ENCODE data around the gene CACFD1. TPM values are rescaled to one million over a fixed set of nuclear protein-coding genes. Genes with fewer than 3 reads are reported as not detected.

Gene CACFD1
- total RNA-seq, 1 experiment from 2014 or later = 22.5 TPM

GRCh38 chr9:133477461-133477860, 17.7 kb downstream of the CACFD1 start:
- H3K36me3 Mint-ChIP-seq = peaks cover 3% of the 10 kb centered on the region; the same call in 1 of the 2 replicates
- TF ChIP-seq TP53 (CRISPR knock-in tag; IDR thresholded peaks at IDR 0.05) = no peak
- no peak for TF ChIP-seq IRF2 (CRISPR knock-in tag; IDR thresholded peaks at IDR 0.05; ENCODE audit: borderline replicate concordance, low read depth)
- no peak for TF ChIP-seq MXD4 (CRISPR knock-in tag; IDR thresholded peaks at IDR 0.05; ENCODE audit: borderline replicate concordance)
- TF ChIP-seq GABPB1 (CRISPR knock-in tag; IDR thresholded peaks at IDR 0.05) = no peak
- no peak for TF ChIP-seq NFE2L1 (CRISPR knock-in tag; IDR thresholded peaks at IDR 0.05)
- TF ChIP-seq TEAD4 (CRISPR knock-in tag; IDR thresholded peaks at IDR 0.05) = no peak
- TF ChIP-seq ZNF121 (CRISPR knock-in tag; IDR thresholded peaks at IDR 0.05) = no peak
- no peak for TF ChIP-seq PRDM15 (CRISPR knock-in tag; IDR thresholded peaks at IDR 0.05)
- TF ChIP-seq USF2 (CRISPR knock-in tag; IDR thresholded peaks at IDR 0.05) = no peak
- TF ChIP-seq, protein P1, sequence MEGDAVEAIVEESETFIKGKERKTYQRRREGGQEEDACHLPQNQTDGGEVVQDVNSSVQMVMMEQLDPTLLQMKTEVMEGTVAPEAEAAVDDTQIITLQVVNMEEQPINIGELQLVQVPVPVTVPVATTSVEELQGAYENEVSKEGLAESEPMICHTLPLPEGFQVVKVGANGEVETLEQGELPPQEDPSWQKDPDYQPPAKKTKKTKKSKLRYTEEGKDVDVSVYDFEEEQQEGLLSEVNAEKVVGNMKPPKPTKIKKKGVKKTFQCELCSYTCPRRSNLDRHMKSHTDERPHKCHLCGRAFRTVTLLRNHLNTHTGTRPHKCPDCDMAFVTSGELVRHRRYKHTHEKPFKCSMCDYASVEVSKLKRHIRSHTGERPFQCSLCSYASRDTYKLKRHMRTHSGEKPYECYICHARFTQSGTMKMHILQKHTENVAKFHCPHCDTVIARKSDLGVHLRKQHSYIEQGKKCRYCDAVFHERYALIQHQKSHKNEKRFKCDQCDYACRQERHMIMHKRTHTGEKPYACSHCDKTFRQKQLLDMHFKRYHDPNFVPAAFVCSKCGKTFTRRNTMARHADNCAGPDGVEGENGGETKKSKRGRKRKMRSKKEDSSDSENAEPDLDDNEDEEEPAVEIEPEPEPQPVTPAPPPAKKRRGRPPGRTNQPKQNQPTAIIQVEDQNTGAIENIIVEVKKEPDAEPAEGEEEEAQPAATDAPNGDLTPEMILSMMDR (IDR thresholded peaks at IDR 0.05) = no peak
- no peak for TF ChIP-seq RORB (CRISPR knock-in tag; IDR thresholded peaks at IDR 0.05)
- TF ChIP-seq ZNF425 (CRISPR knock-in tag; conservative IDR thresholded peaks at IDR 0.05) = no peak
- TF ChIP-seq NFYB (CRISPR knock-in tag; conservative IDR thresholded peaks at IDR 0.05; ENCODE audit: low read depth) = no peak
- TF ChIP-seq, protein P2, sequence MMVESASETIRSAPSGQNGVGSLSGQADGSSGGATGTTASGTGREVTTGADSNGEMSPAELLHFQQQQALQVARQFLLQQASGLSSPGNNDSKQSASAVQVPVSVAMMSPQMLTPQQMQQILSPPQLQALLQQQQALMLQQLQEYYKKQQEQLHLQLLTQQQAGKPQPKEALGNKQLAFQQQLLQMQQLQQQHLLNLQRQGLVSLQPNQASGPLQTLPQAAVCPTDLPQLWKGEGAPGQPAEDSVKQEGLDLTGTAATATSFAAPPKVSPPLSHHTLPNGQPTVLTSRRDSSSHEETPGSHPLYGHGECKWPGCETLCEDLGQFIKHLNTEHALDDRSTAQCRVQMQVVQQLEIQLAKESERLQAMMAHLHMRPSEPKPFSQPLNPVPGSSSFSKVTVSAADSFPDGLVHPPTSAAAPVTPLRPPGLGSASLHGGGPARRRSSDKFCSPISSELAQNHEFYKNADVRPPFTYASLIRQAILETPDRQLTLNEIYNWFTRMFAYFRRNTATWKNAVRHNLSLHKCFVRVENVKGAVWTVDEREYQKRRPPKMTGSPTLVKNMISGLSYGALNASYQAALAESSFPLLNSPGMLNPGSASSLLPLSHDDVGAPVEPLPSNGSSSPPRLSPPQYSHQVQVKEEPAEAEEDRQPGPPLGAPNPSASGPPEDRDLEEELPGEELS (CRISPR knock-in tag; IDR thresholded peaks at IDR 0.05) = no peak
- no peak for TF ChIP-seq FOXP1 (CRISPR knock-in tag; IDR thresholded peaks at IDR 0.05; ENCODE audit: borderline replicate concordance)
- no peak for TF ChIP-seq CREB1 (CRISPR knock-in tag; IDR thresholded peaks at IDR 0.05)
- ATAC-seq = no peak
- peaks cover 13% of the 10 kb centered on the region for H3K4me1 Mint-ChIP-seq
- no peaks in the 10 kb centered on the region for H3K9me3 Mint-ChIP-seq
- peaks cover 3% of the 10 kb centered on the region; the same call in 1 of the 2 replicates for H3K27me3 Mint-ChIP-seq (ENCODE audit: low read depth)
- ChIA-PET POLR2A (no interaction called here), CTCF (interaction anchor here (1.8 to 2.6 kb wide), 5 partner anchors 9 to 333 kb away, joined by 4 to 17 read pairs (median 6); partner anchors contain the start of genes CACFD1, SURF1 and SURF2)
- peak overlapping the region; percentile 74 for H3K4me3 Mint-ChIP-seq
- H3K27ac Mint-ChIP-seq = no peak overlapping the region
- no peak for DNase-seq (ENCODE audit: low spot score)

Measured in WTC11 (cell line).